A673 (cell line): ENCODE data around the gene KMT2C.
"Not testable (repeated sequence)": the region's sequence is repeated elsewhere in the genome, so short reads cannot be mapped to it uniquely, and the experiment has no call there.

ENCODE experiments used
- EZH2 ChIP-seq: fragments of 200-600 bp; sonication (generic); IDR thresholded peaks from 2 replicates; pipeline ENCODE4 v1.6.1; 2017; ENCODE audit warnings: borderline replicate concordance, low read depth, mild to moderate bottlenecking, mixed read lengths, antibody characterized with exemption, low read length; ENCODE audit not compliant: poor library complexity, severe bottlenecking
- TF ChIP-seq, protein P1 (sequence below): fragments of 300-800, 200-600 bp; sonication (generic); conservative IDR thresholded peaks from 2 replicates; pipeline ENCODE4 v1.5.1; 2017; ENCODE audit warnings: low read depth, mild to moderate bottlenecking, antibody characterized with exemption, low read length, moderate library complexity, mixed read lengths

DNA sequence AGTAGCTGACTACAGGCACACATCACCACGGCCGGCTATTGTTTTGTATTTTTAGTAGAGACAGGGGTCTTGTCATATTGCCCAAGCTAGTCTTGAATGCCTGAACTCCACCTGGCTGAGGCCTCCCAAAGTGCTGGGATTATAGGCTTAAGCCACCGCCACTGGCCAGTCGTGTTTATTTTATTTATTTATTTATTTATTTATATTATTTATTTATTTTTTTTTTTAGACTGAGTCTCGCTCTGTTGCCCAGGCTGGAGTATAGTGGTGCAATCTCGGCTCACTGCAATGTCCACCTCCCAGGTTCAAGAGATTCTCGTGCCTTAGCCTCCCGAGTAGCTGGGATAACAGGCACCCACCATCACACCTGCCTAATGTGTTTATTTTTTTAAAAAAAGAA lies 6.0 kb upstream of the KMT2C start:
- TF ChIP-seq, protein P1, sequence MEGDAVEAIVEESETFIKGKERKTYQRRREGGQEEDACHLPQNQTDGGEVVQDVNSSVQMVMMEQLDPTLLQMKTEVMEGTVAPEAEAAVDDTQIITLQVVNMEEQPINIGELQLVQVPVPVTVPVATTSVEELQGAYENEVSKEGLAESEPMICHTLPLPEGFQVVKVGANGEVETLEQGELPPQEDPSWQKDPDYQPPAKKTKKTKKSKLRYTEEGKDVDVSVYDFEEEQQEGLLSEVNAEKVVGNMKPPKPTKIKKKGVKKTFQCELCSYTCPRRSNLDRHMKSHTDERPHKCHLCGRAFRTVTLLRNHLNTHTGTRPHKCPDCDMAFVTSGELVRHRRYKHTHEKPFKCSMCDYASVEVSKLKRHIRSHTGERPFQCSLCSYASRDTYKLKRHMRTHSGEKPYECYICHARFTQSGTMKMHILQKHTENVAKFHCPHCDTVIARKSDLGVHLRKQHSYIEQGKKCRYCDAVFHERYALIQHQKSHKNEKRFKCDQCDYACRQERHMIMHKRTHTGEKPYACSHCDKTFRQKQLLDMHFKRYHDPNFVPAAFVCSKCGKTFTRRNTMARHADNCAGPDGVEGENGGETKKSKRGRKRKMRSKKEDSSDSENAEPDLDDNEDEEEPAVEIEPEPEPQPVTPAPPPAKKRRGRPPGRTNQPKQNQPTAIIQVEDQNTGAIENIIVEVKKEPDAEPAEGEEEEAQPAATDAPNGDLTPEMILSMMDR: not testable (repeated sequence)
- TF ChIP-seq EZH2: not testable (repeated sequence)
